ENCODE data around the gene ABHD17C.

GRCh38 chr15:80679804-80680175 lies 15.3 kb upstream of the ABHD17C start:
- no peak for TF ChIP-seq CTCF (IDR thresholded peaks at IDR 0.05)
- TF ChIP-seq POLR2A (IDR thresholded peaks at IDR 0.05), result no peak
- TF ChIP-seq POLR2AphosphoS5 (IDR thresholded peaks at IDR 0.05; ENCODE audit: insufficient read depth in 1 of 2, low read depth in 1 of 2), result no peak

Data from vagina (tissue), 2 donors.